HL-60/S4 treated with phorbol 12-myristate 13-acetate at 8.2 ng/mL for 4 days and 3 days (cell line): ENCODE data around the gene IST1.
"Not testable (repeated sequence)": the region's sequence is repeated elsewhere in the genome, so short reads cannot be mapped to it uniquely, and the experiment has no call there.

Source experiments
- in situ Hi-C: fragments of 300-500 bp; cut with MboI; formaldehyde crosslinking; loops from 2 replicates; pipeline ENCODE4 v1.15.0; 2022; ENCODE audit warnings: low sequenced_read_pairs

IST1 gene

DNA sequence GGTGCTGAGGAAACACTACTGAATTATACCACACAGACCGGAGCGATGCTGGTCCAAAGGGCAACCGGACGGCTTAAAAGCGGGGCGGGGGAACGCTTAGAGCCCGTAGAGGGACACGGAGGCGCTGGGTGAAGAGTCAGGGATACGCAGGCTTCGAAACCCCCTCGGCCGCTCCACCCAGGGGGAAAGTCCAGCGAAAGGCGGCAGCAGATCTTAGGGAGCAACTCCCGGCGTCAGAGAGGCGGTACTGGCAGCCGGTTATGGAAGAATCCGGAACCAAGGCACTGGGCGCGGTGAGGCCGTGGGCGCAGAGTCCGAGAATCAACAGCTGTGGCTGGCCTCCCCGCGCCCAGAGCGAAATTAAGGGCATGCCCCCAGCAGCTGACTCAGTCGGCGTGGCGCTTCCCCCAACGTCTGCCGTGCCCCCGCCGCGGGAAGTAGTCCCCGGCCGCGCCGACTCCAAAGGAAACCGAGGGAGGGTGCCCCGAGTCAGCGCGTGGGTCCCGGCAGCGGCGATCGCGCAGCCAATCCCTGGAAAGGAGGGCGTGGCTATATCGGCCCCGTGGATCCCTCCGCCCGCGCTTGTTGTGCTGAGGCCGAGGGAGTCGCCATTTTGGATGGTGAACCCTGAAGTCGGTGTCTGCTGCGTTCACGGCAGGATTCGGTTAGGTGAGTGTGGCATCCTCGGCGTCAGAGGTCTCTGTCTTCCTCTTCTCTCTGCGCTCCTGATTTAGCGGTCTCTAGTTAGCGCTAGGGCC, at the start of gene IST1:
Gene IST1, plus strand, starts transcription at position 611 of the 758 bp plus-strand sequence. CDS start 20,110 bp downstream, outside the sequence.
- in situ Hi-C loops = no loop called here

GRCh38 chr16:71845639-71846430, 49.5 kb upstream of the IST1 start, which contains the start of gene ATXN1L:
Gene ATXN1L (plus strand): TSS chr16:71845976. CDS start chr16:71849741, 3,765 bp downstream.
- in situ Hi-C loops = no loop called here

DNA sequence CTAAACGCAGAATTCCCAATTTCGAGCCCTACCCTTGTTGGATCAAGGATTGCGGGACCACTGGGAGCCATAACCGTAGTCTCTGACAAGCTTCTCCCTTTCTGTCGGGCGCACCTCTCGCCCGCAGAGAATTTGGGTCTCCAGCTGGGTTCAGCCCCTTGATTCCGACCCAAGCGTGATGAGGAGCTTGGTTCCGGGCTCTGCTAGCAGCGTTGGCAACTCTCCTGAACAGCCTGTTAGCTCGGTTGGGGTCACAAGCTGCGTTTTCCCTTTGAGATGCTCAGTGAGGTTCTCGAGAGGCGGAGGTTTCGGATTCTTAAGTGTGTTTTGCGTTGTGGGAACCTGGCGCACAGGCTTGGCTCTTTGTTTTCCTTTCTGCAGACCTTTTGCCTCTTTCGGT, 48.9 kb upstream of the IST1 start:
- in situ Hi-C loops = no loop called here

DNA sequence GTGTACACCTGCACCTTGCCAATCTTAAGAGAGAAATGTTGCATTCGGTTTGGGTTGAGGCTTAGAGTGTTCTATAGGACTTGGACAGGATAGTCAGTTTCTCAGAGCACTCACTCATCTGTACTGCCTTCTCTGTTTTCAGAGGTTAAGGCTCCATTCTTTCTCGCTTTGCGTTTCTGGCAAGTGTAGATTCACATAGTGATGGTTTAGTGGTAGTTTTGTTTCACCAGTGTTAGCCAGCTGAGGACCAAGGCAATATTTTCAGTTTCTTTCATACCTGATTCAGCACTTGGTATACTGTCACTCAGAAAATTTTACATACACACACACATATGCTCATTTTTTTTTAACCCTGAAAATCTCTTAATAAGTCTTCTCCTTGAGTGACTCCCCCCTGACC, 48.2 kb upstream of the IST1 start:
- in situ Hi-C loops = no loop called here

DNA sequence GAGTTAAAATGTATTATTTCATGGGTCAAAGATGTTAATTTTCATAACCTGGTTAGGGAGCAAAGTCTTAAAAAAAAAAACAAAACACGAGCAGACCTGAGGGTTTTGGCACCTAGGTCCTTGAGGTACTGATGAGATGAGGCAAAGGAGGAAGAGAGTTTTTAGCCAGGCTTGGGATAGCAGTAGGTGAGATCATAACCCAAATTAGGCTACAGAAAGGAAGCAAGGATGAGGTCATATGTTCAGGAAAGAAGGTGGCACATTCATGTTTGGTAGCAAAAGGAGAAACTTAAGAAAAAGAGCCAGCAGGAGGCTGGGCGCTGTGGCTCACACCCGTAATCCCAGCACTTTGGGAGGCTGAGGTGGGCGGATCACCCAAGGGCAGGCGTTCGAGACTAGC, 46.7 kb upstream of the IST1 start:
- in situ Hi-C loops = no loop called here

DNA sequence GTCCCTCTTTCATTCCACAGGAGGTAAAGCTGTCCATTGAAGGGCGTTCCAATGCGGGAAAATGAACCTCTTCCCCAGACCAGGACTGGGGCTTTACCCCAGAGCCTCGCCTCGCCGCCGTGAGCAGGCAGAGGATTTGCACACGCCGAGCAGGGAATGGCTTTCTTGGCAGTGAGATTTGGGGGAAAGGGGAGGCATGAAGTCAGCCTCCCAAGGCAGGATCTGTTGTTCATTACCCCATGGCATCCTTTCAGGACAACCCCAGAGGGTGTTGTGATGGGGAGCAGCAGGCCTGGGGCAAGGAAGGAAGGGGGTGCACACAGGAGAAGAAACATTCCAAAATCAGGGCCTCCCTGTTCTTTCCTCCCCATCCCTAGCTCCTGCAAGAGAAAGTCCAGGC, 43.6 kb upstream of the IST1 start:
- in situ Hi-C loops = no loop called here

- in situ Hi-C loops = no loop called here
Measured at GRCh38 chr16:71852158-71852557, 43.2 kb upstream of the IST1 start.

DNA sequence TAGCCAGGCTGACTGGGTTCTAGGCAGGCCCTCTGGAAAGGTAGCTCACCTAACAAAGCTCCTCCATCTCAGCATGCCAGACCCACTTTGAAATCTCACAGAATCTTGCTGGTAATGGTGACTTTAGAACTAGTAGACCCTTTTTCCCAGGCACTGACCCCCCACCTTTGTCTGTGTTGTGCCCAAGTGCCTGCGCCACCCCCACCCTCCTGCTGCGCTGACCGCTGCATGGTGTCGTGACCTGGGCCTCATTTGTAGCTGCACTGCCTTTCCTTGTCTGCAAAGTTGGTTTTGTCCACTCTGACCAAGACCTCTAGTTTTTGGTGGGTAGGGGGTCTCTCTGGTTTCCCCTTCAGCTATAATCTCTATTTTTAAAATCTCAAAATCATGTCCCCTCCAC, 42.8 kb upstream of the IST1 start:
- in situ Hi-C loops = no loop called here

GRCh38 chr16:71853413-71853812, 41.9 kb upstream of the IST1 start:
- in situ Hi-C loops = no loop called here

- in situ Hi-C loops = no loop called here
Measured at GRCh38 chr16:71854369-71854948, 40.9 kb upstream of the IST1 start.

- in situ Hi-C loops = no loop called here
Measured at GRCh38 chr16:71855937-71856662, 39.2 kb upstream of the IST1 start.

DNA sequence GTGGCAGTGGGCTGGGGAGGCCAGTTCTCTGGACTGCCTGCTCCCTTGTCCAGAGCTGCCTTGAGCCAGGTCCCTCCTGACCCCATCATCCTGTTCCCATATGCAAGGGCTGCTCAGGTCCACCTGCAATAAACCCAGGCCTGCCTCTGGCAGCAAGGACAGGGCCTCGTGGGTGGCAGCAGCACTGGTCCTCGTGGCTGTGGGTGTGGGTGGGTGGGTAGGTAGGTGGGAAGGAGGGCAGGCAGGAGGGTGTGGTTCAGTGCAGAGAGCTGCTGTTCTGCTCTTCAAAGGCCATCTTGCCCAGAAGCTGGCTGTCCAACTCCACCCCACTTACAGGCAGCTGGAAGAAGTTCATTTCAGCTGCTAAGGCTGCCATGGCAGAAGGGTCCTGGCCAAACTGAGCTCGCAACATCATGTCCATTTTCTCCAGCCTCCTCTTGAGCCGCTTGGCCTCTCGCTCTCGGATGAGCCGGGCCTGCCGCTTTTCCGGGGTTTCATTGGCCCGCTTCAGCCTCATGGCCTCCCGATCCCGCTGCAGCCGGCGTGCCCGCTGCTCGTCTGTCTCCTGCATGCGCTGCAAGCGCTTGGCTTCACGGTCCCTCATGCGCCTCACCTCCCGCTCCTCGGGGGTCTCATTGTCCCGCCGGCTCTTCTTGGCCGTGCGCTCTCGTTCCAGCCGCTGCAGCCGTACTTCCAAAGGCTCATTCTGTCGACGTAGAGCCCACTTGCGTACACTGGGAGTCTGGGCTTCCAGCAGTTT, 35.4 kb upstream of the IST1 start:
- in situ Hi-C loops = no loop called here

GRCh38 chr16:71863995-71864394, 31.3 kb upstream of the IST1 start:
- in situ Hi-C loops = no loop called here

GRCh38 chr16:71865173-71865863, 30.0 kb upstream of the IST1 start:
- in situ Hi-C loops = no loop called here

DNA sequence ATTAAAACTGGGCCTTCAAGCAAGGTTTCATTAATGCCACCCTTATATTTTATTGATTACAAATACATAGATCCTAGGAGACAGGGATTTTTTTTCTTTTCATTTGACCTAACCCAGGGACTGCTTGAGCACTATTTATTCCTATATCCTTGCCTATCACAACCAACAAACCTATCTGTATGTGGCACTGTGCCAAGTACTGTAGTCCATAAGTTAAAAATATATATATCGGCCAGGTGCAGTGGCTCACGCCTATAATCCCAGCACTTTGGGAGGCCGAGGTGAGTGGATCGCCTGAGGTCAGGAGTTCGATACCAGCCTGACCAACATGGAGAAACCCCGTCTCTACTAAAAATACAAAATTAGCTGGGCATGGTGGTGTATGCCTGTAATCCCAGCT, 28.2 kb upstream of the IST1 start:
- in situ Hi-C loops = not testable (repeated sequence)

- in situ Hi-C loops = no loop called here
Measured at GRCh38 chr16:71867939-71868338, 27.4 kb upstream of the IST1 start.

DNA sequence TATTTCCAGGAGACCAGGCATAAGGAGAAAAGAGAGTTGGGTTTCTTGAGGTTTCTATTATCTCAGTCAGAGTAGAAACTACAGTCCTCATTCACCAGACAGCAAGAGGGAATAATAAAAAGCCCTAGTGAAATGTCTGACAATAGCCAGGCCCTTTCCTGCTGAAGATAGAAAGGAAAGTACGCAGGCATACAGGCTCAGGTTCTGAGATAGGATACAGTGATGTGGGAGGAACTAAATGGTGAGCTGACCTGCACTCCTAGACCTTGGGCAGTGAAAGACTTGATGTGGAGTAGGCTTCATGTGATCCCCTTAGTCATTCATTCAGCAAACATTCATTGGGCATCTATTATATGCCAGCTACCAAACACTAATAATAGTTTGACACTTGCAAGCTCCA, 26.2 kb upstream of the IST1 start:
- in situ Hi-C loops = no loop called here

DNA sequence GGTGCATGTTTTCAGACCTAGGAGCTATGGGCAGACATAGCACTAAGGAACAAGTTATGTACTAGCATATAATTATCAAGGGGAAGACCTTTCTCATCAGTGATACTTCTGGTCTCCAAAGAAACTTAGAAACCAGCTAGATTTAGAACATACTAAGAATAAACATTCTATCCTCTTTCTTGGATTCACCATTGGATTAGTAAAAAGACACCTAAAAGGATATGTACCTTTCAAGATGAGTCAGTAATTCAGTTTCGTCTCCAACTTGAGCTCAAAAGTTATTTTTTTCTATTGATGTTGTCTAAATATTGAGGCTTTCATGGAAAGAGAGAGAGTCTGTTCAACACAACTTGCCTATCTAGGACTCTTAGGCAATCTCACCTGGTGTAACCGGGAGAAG, 24.5 kb upstream of the IST1 start:
- in situ Hi-C loops = no loop called here

GRCh38 chr16:71873199-71873598, 22.1 kb upstream of the IST1 start:
- in situ Hi-C loops = no loop called here

DNA sequence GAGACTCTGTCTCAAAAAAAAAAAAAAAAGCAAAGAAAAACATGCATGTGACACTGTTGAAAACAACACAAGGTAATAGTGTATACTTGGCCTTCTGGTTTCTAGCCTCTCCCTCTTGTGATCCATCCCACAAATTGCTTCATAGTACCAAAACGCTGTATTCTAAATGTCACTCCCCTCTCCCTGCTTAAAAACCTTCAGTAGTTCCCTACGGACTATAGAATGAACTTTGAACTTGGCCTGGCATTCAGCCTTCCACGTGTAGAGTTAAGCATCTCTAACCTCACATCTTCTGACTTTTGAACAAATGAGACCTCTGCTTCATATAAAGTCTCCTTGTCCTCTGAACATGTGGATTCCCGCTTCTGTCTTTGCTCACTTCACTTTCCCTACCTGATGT, 16.4 kb upstream of the IST1 start:
- in situ Hi-C loops = no loop called here
